22Rv1 (cell line): ENCODE results near the gene PHACTR1.

Experiments used
- CTCF ChIP-seq: fragments of 450-650 bp; IDR thresholded peaks from 2 replicates; pipeline ENCODE4 v1.5.1; 2017; ENCODE audit warnings: mild to moderate bottlenecking
- ZFX ChIP-seq: fragments of 450-650 bp; IDR thresholded peaks from 2 replicates; pipeline ENCODE4 v1.6.1; 2017; ENCODE audit warnings: antibody characterized with exemption, borderline replicate concordance

- TF ChIP-seq CTCF: no peak
- TF ChIP-seq ZFX: no peak
Observed at GRCh38 chr6:13066820-13067219, 350.3 kb downstream of the PHACTR1 start.
